LoVo (cell line): ENCODE data around the gene ARMC6.
"Not testable (repeated sequence)": the region's sequence is repeated elsewhere in the genome, so short reads cannot be mapped to it uniquely, and the experiment has no call there.

Experiments
- DNase-seq: peaks from one replicate; pipeline ENCODE4 v3.0.0-alpha.2; 2016; ENCODE audit warnings: low spot score

The ARMC6 gene

GRCh38 chr19:19074196-19074882 lies 40.9 kb downstream of the ARMC6 start:
- no peak for DNase-seq

DNA sequence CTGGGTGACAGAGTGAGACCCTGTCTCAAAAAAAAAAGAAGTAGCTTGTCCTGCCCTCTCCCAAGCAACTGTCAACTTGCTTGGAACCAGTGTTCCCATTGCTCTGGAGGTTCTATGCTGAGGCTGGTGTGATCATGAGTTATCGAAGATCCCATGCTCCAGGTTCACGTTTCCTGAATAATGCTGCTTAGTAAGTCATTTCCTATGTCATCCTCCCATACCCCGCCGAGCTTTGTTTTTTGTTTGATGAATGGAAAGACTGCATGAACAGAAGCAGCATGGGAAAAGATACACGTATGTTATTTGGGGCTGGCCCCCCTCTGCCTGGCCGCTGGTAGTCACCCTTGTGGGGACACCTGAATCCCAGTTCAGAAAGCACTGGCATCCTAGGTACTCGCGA lies 41.7 kb downstream of the ARMC6 start:
- no peak for DNase-seq

GRCh38 chr19:19076476-19076875 lies 43.1 kb downstream of the ARMC6 start:
- DNase-seq: no peak

- no peak for DNase-seq
Observed at GRCh38 chr19:19077103-19077502, 43.7 kb downstream of the ARMC6 start.

GRCh38 chr19:19078801-19079200 lies 45.4 kb downstream of the ARMC6 start:
- DNase-seq: no peak

DNA sequence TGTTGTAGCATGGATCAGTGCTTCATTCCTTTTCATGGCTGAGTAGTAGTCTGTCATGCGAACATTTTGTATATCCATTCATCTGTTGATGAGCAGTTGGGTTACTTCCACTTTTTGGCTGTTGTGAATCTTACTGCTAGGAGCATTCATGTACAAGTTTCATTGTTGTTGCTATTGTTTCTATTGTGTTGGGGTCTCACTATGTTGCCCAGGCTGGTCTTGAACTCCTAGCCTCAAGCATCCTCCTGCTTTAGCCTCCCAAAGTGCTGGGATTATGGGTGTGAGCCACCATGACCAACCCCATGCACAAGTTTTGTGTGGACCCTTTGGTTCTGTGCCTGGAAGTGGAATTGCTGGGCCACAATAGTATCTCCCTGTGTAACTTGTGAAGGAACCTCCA lies 46.2 kb downstream of the ARMC6 start:
- no peak for DNase-seq

GRCh38 chr19:19081642-19082151 lies 48.3 kb downstream of the ARMC6 start:
- DNase-seq: no peak

DNA sequence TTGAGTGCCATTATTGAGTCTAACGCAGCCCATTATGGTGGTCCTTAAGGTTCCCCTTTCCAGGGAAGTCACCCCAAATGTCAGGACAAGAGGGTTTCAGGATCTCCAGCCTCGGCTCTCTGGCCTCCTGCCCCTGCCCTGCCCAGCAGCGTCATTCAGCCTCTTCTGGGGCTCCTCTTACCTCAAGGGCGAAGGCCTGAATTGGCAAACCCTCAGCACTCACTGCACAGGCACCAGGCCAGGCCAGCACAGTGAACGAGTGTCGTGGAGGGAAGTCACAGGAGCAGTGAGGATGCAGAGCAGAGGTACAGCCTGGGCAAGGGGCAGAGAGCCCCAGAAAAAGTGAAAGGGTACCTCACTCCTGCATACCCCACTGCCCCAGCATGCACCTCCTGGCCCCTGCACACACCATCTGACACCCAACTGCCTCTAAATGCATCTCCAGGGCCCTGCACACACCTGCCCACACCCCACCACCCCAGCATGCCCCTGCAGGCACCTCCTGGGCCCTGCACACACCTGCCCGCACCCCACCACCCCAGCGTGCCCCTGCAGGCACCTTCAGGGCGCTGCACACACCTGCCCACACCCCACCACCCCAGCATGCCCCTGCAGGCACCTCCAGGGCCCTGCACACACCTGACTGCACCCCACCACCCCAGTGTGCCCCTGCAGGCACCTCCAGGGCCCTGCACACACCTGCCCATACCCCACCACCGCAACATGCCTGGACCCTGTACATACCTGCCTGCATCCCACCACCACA lies 50.2 kb downstream of the ARMC6 start:
- DNase-seq: no peak

DNA sequence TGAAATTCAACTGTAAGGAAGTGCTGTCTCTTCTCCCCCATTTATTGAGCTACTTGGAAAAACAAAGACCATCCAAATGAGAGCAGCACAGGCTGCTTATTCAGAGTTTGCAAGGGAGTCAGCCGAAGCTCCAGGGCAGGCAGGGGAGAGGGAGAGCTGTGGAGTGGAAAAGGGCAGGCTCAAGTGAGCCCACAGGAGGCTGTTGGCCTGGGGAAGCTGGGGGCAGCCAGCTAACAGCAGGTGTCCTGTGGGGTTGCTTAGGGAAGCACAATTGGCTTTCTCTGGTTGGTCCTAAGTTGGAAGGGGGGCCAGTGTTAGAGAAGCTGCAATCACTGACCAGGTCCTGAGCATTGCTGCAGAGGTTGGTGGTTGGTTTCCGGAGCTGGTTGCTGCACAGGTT lies 54.3 kb downstream of the ARMC6 start:
- no peak for DNase-seq

DNA sequence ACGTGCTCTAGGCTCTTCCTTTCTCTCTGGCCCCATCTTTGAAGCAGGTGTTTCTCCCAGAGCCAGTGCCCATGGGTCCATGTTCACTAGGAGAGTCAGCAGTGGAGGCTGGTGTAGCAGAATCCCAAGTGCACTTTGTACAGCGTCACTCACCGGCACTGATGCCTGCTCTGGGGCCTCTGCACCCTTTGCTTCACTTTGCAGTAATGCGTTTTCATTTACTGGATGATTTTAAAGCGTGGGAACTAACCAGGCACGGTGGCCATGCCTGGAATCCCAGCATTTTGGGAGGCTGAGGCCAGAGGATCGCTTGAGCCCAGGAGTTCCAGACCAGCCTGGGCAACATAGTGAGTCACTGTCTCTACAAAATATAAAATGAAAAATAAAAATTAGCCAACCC lies 61.1 kb downstream of the ARMC6 start:
- DNase-seq: no peak

DNA sequence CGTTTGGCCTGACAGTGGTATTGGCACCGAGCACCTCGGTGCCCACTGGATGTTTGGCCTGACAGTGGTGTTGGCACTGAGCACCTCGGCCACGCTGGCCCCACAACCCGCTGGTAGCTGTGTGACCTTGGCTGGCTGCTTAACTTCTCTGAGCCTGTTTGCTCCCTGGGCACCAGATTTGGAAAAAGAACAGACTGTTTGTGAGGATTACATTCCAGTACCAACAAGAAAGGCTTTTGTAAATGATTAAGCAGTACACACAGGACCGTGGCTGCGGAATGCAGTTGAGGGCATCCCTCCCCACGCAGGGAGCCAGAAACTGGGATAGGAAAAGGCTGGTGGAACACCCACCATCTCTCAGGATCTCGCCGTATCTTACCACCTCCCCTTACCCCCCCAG lies 62.3 kb downstream of the ARMC6 start:
- DNase-seq: no peak

DNA sequence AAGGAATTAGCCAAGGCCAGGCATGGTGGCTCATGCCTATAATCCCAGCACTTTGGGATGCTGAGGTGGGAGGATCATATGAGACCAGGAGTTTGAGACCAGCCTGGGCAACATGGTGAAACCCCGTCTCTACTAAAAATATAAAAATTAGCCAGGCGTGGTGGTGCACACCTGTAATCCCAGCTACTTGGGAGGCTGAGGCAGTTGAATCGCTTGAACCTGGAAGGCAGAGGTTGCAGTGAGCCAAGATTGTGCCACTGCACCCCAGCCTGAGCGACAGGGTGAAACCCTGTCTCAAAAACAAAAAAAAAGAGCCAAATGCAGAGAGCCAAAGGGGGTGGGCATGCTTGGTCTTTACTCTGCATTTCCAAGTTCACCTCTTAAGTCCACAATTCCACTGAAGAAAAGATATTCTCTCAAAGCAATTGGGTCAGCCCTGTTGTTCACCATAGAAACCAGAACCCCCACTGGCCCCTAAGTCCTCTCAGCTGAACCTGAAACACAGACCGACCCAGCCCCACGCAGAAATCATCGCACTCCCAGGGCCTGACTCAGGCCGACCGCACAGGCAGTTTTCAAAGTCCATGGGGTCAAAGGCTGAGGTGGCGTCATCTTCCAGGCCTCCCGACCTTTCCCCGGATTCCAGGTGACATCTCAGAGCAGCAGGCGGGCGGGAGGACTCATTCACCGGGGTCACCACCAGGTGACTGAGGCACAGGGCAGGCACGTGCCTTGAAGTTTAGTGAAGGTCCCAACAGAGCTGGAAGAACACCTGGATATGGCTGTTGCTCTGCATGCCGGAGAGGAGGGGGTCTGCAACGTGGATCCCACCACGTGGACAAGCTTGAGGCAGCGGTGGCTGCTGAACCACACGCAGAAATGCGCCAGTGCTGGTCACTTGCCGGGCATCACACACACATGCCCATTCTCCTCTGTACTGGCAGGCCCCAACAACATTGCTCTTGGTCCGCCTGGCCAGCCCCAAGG lies 63.5 kb downstream of the ARMC6 start:
- peak; percentile 58 for DNase-seq

DNA sequence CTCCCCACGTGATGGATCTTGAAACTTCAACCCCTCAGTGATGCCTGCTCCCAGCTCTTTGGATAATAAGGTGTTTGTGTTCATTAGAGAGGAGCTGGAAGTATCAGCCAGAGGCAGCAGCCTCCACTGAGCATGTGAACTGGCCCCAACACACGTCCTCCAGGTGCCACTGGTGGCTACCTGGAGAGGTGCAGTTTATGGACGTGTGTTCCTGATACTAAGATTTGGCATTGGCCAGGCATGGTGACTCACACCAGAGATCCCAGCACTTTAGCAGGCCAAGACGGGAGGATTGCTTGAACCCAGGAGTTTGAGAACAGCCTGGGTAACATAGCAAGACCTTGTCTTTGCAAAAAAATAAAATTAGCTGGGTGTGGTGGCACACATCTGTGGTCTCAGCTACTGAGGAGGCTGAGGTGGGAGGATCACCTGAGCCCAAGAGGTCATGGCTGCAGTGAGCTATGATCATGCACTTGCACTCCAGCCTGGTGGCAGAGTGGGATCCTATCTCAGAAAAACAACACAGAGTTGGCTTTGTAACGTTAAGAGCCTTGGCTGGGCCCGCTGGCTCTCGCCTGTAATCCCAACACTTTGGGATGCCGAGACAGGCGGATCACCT lies 64.8 kb downstream of the ARMC6 start:
- DNase-seq: no peak

GRCh38 chr19:19098703-19099632 lies 65.6 kb downstream of the ARMC6 start:
- no peak for DNase-seq

- no peak for DNase-seq
Observed at GRCh38 chr19:19101540-19101939, 68.1 kb downstream of the ARMC6 start.

GRCh38 chr19:19102566-19102965 lies 69.2 kb downstream of the ARMC6 start:
- DNase-seq: not testable (repeated sequence)

- DNase-seq: no peak
Observed at GRCh38 chr19:19103167-19103566, 69.8 kb downstream of the ARMC6 start.

- DNase-seq: no peak
Observed at GRCh38 chr19:19105365-19106055, 72.1 kb downstream of the ARMC6 start.

DNA sequence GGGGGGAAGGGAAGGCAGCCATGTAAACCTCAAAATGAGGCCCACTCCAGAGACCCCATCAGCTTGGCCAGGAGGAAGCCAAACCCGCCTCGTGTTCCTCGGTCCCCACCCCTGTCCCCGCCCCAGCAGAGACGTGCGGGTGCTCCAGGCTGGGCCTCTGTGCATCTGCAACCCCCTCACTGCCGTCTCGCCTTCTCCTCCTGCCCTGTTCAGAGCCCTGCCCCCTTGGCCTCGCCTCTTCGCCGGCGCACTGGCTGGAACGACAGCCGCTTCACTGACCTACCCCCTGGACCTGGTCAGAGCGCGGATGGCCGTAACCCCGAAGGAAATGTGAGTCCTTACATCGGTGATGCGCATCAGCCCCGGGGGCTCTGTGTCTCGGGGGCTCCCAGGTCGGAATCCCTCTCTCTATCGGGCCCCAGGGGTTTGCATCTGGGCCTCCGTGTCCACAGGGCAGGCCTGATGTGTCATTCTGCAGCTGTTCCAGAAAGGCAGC lies 72.7 kb downstream of the ARMC6 start:
- DNase-seq: no peak

DNA sequence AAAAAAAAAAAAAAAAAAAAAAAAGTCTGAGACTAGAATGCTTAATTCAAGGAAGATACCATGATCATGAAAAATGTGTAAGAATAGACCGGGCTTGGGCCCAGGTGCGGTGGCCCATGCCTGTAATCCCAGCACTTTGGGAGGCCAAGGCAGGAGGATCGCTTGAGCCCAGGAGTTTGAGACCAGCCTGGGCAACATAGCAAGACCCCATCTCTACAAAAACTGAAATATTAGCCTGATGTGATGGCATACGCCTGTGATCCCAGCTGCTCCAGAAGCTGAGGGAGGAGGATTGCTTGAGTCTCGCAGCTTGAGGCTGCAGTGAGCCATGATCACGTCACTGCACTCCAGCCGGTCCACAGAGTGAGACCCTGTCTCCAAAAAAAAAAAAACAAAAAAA lies 73.5 kb downstream of the ARMC6 start:
- DNase-seq: not testable (repeated sequence)
